Testis (tissue), 2 donors: ENCODE data around the gene GREB1L.

Source experiments
- POLR2A ChIP-seq: fragments of 450-650 bp; IDR thresholded peaks from one replicate; pipeline ENCODE4 v1.6.1; 2017; ENCODE audit warnings: antibody characterized with exemption, mild to moderate bottlenecking, moderate library complexity
- TF ChIP-seq, protein P1 (sequence below), 3 experiments: fragments of 450-650 bp in 2 of 3; fragments of 200-600 bp in 1 of 3; sonication (generic) in 1 of 3; IDR thresholded peaks; one replicate each; pipeline ENCODE4 v1.5.1; 2016 to 2019; ENCODE audit warnings: antibody characterized with exemption in 3 of 3, mild to moderate bottlenecking in 2 of 3, moderate library complexity in 1 of 3

DNA sequence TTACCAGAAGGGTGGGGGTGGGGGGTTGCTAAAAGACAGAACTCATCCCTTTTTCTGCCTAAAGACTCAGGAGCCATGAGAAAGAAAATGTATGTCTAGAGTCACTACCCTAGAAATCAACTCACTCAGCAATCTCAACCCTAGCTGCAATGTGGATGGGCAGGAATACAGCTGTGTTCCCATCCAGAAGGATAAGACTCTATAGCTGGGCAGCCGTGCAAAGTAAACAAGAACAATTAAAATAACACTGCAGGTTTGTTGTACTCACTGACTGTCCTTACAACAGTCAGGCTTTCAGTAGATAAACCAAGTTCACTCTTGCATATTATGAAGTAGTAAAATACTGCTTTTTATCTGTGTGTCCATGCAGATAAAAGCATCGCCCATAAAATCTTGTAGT, 284.4 kb downstream of the GREB1L start:
- TF ChIP-seq, protein P1, sequence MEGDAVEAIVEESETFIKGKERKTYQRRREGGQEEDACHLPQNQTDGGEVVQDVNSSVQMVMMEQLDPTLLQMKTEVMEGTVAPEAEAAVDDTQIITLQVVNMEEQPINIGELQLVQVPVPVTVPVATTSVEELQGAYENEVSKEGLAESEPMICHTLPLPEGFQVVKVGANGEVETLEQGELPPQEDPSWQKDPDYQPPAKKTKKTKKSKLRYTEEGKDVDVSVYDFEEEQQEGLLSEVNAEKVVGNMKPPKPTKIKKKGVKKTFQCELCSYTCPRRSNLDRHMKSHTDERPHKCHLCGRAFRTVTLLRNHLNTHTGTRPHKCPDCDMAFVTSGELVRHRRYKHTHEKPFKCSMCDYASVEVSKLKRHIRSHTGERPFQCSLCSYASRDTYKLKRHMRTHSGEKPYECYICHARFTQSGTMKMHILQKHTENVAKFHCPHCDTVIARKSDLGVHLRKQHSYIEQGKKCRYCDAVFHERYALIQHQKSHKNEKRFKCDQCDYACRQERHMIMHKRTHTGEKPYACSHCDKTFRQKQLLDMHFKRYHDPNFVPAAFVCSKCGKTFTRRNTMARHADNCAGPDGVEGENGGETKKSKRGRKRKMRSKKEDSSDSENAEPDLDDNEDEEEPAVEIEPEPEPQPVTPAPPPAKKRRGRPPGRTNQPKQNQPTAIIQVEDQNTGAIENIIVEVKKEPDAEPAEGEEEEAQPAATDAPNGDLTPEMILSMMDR (IDR thresholded peaks at IDR 0.05), result no peak
- TF ChIP-seq POLR2A, result no peak
